Activated naive CD4-positive, alpha-beta T cell treated with anti-CD3 and anti-CD28 coated beads, Interleukin-2, amount 50 U/mL, for 16 hours (primary cell): ENCODE measurements around the gene CPA2.
"Not testable (repeated sequence)": the region's sequence is repeated elsewhere in the genome, so short reads cannot be mapped to it uniquely, and the experiment has no call there.

Experiments used
- DNase-seq: peaks from one replicate; pipeline ENCODE4 v3.0.0-alpha.2; 2020

The CPA2 gene

DNA sequence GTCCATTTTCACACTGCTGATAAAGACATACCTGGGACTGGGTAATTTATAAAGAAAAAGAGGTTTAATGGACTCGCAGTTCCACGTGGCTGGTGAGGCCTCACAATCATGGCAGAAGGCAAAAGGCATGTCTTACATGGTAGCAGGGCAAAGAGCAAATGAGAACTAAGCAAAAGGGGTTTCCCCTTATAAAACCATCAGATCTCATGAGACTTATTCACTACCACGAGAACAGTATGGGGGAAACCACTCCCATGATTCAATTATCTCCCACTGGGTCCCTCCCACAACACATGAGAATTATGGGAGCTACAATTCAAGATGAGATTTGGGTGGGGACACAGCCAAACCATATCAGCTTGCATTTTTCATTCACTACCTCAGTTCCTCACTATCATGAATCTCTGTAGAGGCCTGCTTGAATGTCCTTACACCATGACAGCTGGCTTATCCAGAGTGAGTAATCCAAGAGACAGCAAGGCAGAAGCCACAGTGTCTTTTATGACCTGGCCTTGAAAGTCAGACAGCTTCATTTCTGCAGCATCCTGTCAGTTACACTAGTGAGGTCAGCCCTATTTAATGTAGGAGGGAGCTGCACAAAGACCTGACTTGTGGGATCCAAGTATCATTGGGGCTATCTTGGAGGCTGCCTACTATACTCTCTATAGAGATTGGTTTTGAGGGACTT lies 55.0 kb downstream of the CPA2 start:
- DNase-seq, result not testable (repeated sequence)

DNA sequence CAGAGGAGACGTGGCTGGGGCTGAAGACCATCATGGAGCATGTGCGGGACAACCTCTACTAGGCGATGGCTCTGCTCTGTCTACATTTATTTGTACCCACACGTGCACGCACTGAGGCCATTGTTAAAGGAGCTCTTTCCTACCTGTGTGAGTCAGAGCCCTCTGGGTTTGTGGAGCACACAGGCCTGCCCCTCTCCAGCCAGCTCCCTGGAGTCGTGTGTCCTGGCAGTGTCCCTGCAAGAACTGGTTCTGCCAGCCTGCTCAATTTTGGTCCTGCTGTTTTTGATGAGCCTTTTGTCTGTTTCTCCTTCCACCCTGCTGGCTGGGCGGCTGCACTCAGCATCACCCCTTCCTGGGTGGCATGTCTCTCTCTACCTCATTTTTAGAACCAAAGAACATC lies 56.0 kb downstream of the CPA2 start:
- no peak for DNase-seq

DNA sequence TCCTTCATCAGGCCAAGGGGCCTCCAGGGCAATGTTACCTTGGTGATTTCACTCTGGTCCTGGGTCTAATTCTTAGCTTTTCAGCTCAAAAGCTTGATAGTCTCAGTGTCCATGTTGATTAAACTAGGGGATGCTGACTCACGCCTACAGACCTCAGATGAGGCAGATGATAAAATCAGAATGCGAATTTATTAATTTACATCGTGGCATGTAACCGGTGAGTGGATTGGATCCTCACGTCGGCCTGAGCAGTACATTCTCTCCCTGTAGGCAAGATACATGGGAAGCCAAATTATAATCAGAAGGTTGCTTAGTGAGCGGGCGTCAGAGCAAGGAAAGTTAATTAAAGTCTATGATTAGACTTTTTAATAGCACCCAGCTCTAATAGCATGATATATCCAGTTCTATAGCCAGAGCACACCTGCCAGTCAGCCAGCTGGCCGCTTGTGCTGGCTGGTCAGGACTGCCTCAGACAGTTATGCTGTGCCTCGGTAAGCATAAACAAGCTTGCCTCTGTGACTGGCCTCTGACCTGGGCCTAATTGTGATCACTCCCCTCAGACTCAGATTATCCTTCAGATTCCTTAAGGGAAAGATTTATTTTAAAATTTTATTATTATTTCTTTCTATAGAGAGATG lies 57.8 kb downstream of the CPA2 start:
- DNase-seq, result no peak

DNA sequence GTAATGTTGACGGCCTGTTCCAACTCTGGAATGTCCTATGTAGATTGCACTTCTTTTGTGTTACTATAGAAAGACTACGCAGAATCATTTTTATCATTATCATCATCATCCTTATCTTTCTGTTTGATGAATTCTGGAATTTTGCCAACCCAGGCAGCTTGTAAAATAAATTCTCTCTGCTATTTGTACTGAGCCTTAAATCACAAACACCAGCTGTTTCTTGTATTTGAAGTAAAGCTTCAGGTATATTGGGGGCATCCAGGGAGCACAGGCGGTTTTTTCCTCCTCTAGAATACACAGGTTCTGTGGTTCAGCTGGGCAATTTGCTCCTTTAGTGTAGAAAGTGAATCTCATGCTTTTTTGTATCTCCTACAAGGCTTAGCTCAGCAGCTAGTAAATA lies 63.0 kb downstream of the CPA2 start:
- DNase-seq, result no peak

DNA sequence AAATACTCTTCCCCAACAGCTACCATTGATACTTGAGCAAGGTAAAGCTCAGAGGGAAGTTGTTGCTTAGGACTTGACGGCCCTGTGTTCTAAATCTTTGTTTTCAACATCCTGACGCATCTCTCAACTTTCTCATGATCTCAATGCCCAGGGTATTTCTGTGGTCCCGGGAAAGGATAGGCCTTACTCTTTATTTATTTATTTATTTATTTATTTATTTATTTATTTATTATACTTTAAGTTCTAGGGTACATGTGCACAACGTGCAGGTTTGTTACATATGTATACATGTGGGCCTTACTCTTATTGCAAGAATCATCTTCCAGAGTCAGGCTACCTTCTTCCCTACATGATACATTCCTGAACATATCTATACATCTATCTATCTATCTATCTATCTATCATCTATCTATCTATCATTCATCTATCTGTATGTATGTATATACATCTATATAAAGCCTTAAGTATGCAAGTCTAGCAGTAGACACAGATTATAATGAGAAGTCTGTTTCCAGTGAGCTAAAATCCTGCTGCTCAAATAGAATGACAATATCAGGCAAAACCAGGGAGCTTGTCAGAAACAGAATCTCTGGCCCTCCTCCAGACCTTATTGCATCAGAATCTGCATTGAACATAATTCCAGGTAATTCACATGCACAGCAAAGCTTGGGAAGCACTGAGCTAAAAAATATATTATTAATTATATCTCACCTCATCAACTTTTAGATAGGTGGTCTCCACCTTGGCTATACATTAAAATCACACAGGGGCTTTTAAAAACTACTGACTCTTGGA lies 65.8 kb downstream of the CPA2 start:
- no peak for DNase-seq

DNA sequence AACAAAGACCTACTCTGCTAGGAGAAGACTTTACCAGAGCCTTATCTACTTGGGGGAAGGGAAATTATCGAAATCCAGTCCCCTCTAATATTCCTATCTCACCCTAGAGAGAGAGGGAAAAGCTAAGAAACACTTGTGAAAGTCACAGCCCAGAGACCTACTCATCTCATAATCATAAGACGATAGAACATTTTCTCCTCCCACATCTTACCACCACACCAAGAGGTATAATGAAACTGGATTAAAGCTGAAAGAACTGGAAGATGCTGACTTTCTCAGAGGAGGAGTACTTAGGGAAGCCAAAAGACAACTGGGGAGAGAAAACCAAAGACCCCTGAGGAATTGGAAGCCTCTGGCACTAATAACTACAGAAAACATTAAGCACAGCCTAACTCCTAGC lies 67.2 kb downstream of the CPA2 start:
- no peak for DNase-seq

DNA sequence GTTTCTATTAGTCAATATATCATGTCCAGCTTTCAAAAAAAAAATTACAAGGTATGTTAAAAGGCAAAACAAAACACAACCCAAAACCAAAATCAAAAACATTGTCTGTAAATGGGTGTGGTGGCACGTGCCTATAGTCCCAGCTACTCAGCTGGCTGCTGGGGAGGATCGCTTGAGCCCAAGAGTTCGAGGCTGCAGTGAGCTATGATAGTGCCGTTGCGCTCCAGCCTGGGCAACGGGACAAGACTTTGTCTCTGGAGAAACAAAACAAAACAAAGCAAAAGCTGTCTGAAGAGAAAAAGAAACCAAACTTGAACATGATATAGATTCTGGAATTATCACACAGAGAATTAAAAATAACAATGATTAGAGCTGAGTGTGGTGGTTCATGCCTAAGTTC lies 67.6 kb downstream of the CPA2 start:
- DNase-seq, result no peak

DNA sequence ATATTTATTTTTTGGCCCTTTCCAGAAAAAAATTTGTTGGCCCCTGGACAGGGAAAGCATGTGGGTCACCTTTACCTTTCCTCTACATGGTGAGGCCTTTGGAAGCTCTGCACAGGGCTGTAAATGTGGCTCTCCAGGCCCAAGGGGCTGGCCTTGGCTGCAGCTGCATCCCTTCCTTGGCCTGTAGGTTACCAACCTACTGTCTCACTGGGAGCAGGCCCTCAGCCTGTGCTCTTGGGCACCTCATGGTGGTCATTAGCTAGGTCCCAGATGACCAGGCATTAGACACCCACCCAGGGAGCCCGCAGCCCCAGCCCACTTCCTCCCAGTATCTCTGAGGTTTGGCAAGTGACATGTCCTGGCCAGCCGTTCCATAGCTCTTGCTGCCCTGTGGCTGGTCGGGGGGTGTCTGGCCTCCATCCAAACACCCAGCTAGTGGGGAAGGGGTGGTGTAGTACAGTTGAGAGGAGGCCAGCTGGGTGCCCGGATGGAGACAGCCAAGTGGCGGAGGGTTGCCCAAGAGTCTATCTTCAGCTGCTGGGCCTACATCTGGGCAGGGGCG lies 70.8 kb downstream of the CPA2 start:
- no peak for DNase-seq

DNA sequence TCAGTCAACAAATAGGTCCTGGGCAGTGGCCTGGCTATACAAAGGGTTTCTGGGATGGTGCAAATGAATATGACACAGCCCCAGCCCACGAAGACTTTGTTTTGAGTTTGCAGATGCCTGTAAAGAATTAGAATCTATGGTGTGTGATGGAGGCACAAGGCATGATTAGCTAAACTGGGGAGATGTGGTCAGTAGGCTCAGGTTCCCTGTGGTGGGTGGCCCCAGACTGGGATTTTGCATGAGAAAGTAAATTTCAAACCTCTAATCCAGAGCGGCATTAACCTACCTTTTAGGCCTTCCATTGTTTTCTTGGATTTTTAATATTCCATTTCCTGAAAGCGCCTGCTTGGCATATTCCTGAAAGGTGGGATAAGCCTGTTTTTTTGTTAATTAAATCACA lies 71.6 kb downstream of the CPA2 start:
- DNase-seq, result no peak
